ENCODE data around the gene CRTC1.

CRTC1 gene

DNA sequence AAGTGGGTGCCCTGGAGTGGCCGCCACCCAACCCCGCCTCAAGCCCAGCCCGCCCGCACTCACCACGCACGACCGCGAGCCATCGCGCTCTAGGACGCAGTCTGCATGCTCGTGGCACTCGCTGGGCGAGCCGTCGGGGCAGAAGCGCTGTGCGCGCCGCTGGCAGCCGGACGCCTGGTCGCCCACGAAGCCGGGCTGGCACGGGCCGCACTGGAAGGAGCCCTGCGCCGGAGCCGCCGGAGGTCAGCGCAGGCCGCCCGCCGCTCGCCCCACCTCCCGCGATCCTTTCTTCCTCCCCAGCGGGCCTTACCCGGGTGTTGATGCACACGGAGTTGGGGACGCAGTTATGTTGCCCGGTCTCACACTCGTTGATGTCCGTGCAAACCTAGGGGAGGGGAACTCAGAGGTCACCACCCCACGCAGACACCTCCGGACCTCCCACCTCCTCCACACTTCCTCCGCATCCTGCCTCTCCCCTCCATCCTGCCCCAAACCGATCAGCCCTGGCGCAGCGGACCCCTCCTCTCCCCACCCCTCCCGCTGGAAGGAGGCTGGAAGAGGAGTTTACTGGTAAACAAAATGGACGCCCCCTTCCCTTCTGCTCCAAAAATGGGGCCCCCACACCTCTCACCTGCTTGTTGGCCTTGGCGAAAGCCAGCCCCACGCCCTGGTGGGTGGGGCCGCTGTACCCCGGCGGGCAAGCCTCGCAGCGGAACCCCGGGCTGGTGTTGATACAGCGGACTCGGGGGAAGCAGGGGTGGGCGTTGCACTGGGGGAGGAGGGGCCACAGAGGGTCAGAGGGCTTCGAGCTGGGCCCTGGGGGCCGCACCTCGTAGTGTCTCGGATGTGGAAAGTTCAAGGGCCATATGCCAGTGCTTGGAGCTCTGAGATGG is 105.3 kb downstream of the CRTC1 start:
- no peak for DNase-seq

DNA sequence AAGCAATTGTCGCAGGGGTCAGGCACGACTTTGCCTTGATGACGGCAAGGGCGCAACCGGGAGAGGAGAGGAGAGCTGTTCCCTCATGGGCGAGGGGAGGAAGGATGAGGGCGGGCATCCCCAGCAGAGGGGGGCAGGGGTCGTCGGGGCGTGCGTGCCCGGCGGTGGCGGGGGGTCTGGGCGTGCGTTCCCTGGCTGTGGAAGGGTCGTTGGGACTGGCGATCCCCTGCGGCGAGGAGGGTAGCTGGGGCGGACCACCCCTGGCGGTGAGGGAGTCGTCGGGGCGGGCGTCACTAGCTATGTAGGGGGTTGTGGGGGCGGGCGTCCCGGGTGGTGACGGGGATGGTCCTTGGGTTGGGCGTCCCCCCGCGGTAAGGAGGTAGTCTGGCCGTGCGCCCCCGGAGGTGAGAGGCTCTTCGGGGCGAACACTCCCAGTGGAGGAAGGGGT is 106.0 kb downstream of the CRTC1 start:
- peak; percentile 39 for DNase-seq

DNA sequence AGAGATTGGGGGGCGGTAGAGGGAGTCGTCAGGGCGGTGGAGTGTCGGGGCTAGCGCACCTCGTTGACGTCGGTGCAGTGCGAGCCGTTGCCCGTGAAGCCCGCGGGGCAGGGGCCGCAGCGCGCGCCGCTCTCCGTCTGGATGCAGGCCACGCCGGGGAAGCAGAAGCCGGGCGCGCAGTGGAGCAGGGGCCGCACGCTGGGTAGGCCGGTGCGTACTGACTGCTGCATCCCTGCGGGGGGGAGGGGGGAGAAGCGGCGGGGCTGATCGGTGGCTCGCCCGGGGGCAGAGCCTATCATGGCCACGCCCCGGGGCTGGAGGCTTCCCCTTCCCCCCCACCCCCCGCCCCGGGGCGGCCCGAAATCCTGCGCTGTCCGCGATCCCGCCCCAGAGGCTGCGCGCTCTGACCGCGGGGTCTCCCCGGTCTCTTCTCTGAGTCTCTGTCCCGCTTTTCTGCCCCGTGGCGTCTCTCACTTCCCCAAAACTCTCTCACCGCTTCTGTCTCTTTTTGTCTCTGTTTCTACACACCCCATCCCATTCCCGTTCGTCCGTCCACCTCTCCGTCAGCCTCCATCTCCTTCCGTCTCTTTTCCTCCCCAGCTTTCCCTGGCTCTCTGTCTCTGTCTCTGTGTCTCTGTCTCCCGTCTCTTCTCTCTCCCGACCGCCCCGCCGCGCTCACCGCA is 106.5 kb downstream of the CRTC1 start:
- DNase-seq = peak; percentile 51

GRCh38 chr19:18790566-18791314 is 107.3 kb downstream of the CRTC1 start, which contains the start of gene COMP:
TSS of gene COMP (minus strand) at chr19:18791305. CDS start at chr19:18791269, 36 bp downstream.
- peak; percentile 24 for DNase-seq

- no peak for DNase-seq
These were observed 107.8 kb downstream of the CRTC1 start for GRCh38 chr19:18791315-18791678.

DNA sequence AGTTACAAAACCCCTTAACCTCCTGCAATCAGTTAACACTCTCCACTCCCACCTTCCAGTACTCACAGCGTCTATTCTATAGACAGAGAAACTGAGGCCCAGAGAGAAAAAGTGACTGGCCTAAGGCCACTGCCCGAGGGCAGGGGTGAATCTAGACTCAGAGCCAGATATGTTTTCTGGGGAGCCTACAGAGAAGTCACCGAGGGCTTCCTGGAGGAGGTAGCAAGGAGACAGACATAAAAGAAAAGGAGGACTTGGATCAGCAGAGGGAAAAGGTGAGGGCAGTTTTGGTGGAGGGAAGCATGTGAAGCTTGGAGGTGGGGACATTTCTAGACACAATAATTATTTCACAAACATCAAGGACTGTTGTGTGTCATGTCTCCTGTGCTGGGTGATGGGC is 109.2 kb downstream of the CRTC1 start:
- no peak for DNase-seq

DNA sequence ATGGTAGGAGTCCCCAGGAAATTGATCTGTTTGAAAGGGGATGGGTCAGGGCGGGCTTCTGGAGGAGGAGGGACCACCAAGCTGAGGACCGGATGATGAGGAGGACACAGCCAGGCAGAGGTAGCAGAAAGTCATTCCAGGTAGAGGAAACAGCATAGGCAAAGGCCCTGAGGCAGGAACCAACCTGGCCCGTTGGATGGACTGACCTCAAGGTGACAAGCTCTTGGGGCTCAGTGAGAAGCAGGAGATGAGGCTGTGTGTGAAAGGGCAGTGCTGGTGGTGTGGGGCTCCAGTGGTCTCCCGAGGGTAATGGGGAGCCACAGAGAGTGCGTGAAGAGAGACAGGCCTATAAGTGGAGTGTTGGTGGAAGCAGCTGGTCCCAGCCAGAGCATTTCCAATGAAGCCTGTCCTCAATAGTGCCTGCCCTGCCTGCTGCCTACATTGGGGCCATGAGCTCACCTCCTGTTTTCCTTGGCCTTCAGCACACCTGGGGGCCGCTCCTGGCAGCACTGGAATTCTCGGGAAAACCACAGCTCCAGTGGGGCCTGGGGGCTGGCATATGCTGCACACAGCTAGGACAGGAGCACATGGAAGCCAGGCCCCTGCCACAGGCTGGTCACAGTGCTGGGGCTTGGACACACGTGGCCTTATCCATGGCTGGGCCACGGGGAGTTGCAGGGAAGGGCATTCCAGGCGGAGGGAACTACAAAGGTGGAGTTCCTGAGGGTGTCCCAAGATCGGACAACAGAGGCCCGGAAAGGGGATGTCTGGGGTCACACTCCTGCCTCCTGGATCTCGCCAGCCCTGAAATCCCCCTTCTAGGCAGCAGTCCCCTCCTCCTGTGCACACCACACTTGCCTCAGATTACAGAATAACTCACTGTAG is 109.9 kb downstream of the CRTC1 start:
- DNase-seq = no peak

GRCh38 chr19:18794029-18794313 is 110.5 kb downstream of the CRTC1 start:
- DNase-seq = no peak

- no peak for DNase-seq
These were observed 111.2 kb downstream of the CRTC1 start for GRCh38 chr19:18794692-18795091.

GRCh38 chr19:18795540-18795939 is 112.1 kb downstream of the CRTC1 start:
- no peak for DNase-seq

DNA sequence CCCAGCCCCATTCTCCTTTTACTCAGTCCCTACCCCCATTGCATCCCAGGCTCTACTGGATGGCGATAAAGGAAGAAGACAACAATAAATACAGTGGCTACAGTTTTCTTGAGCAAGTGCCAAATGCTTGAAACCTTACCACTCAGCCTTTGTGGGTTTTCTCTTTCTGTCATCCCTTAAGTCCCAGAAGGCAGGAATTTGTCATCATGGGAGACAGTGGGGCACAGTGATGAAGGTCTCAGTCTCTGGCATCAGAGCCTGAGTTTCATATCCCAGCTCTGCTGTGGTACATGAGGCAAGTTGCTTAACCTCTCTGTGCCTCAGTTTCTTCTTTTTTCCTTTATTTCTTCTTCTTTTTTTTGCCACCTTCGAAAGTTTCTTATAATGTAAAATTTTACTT is 112.8 kb downstream of the CRTC1 start:
- no peak for DNase-seq

GRCh38 chr19:18798384-18799352 is 115.2 kb downstream of the CRTC1 start:
- DNase-seq = no peak

- DNase-seq = no peak
These were observed 116.0 kb downstream of the CRTC1 start for GRCh38 chr19:18799389-18799970.

DNA sequence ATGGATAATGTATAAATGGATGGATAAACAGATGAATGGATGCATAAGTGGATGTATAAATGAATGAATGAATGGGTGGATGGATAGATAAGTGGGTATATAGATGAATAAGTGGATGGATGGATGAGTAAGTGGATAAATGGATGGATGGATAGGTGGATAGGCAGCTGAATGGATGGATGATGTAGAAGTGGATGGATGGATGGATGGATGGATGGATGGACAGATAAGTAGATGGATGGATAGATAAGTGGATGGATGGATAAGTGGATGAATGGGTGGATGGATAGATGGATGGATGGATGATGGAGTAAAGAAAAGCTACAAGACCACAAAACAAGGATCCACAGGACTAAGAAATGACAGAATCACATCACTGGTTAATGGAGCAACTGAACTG is 116.6 kb downstream of the CRTC1 start:
- no peak for DNase-seq

DNA sequence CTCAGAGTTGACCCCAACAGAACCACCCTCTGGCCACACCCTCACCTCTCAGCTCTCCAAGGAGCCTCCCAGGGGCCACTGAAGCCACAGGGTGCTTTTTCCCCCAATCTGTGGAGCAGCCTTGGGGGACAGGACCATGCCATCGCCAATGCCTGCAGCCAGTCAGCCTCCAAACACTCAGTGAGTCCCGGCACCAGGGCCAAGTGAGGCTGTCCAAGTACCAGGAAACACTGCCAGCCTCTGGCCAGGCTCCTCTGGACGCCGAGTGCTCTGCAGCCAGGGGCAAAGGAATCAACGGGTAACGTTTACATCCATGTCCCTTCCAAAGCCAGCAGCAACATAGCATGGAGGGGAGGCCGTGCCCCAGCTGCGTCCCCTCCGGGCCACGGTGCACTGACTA is 117.2 kb downstream of the CRTC1 start:
- DNase-seq = no peak

- no peak for DNase-seq
These were observed 118.9 kb downstream of the CRTC1 start for GRCh38 chr19:18802354-18802753.

- no peak for DNase-seq
These were observed 120.2 kb downstream of the CRTC1 start for GRCh38 chr19:18803550-18804138.

DNA sequence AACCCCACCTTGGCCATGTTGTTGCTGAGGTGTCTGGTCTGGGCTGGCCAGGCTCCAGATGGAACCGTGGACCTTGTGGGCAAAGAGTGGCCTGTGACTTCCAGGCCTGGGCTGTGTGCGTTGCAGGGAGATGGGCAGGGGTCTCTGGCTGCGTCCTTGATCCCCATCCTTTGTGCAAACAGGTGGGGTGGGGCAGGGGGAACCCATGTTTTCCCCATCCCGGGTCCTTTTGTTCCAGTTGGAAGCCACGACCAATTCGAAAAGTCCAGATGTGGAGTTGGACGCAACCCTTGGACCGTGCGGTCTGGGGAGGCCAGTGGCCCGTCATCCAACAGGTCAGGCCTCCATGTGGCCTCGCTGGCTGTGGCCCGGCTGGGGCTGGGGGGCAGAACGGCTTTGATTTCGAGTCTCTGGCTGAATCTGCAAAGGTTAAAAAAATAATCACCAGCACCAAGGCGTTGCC is 120.7 kb downstream of the CRTC1 start:
- DNase-seq = no peak

DNA sequence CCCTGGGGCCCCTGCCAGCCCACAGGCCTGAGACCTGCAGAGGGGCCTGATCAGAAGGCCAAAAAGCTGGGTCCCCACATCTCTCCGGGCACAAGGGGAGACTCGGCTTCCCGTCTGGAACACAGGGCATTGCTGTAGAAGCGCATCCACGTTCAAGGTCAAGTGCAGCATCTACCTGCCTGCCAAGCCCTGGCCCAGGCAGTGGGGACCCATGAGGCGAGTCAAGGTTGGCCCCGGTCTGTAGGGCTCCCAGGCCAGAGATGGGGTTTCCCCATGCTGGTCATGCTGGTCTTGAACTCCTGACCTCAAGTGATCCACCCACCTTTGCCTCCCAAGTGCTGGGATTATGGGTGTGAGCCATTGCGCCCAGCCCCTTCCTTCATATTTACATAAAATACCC is 121.2 kb downstream of the CRTC1 start:
- no peak for DNase-seq

GRCh38 chr19:18807861-18808331 is 124.4 kb downstream of the CRTC1 start:
- DNase-seq = no peak
